ENCODE measurements around the gene PTPN13. TPM values are rescaled to one million over a fixed set of nuclear protein-coding genes. Genes with fewer than 3 reads are reported as not detected.
A peak's percentile ranks its signal among the peaks of the same experiment; 100 is the strongest.

PTPN13 gene
- total RNA-seq, 1 donor from 2014 or later, result 3.2 TPM

DNA sequence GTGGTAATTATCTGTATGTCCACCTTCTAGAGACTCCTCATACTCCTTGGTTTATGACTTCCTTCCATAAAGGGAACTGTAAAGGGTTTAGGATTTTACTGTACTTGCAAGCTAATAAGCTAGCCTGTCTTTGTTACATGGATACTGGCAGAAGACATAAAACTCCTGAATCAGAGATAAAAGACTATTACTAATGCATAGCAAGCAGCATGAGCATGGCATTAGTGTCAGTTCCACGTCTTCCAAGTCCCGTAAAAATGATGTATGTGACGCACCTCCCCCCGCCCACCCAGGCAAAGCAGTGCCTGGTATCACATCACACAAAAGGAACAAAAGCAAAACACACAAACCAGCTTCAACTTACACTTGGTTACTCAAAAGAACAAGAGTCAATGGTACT, 184.1 kb downstream of the PTPN13 start:
- DNase-seq (no peak), ATAC-seq (no peak)
- intact Hi-C loops (cut with micrococcal nuclease), result no loop called here

DNA sequence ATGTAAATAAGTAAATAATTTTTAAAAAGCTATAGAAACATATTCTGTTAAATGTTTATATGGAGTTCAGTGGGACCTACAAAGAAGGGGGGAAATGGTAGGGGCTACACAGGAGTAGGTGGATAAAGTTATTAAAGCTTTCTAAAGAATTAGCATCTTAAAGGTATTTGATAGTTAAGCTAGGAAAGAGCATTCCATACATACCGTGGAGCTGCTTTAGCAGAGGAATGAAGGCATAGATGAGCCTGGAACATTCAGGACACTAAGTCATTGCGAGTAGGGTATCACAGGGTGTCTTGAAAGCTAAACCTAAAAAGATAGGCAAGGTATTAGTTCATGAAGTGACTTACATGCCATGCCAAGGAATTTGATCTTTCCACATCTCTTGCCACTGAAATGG, 194.7 kb downstream of the PTPN13 start:
- ATAC-seq (no peak), DNase-seq (no peak)
- intact Hi-C loops (cut with micrococcal nuclease), result no loop called here

DNA sequence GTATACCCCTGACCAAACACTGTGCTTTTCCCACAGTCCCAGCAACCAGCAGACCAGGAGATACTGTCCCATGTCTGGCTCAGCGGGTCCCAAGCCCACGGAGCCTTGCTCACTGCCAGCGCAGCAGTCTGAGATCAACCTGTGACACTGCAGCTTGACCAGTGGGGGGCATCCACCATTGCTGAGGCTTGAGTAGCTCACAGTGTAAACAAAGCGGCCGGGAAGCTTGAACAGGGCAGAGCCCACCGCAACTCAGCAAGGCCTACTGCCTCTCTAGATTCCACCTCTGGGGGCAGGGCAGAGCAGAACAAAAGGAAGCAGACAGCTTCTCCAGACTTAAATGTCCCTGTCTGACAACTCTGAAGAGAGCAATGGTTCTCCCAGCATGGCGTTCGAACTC, 197.0 kb downstream of the PTPN13 start:
- ATAC-seq, result no peak
- intact Hi-C loops (cut with micrococcal nuclease), result no loop called here
- no peak for DNase-seq

DNA sequence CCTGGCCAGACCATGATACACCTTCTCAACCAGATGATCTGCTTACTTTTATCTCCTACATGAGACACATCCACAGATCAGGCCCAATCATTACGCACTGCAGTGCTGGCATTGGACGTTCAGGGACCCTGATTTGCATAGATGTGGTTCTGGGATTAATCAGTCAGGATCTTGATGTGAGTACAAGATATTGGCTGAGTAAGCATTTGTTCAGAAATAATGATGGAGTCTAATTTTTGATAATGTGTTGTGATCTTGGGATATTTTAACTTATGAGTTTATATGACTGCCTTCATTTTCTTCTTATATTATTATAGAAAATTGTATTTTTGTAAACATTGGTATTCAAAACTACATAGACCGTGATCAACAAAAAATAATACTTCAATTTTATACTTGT, 215.7 kb downstream of the PTPN13 start:
- ATAC-seq, result no peak
- DNase-seq, result no peak
- intact Hi-C loops (cut with micrococcal nuclease), result no loop called here

DNA sequence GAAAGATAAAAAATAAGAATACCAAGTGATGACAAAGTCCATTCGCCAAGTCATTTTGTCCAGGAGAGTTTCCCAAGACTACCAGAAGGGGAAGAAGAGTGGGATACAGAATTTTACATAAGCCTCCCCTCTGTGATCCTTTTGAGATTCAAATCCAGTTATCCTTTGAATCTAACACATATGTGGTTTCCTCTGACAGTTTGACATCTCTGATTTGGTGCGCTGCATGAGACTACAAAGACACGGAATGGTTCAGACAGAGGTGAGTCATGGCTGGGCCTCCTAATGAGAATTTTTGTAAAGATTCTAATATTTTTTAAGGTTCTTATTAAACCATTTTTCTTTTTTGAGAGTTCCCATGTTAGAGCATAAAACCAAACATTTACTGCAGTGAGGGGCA, 216.7 kb downstream of the PTPN13 start:
- no peak for DNase-seq
- intact Hi-C loops (cut with micrococcal nuclease), result no loop called here
- no peak for ATAC-seq

DNA sequence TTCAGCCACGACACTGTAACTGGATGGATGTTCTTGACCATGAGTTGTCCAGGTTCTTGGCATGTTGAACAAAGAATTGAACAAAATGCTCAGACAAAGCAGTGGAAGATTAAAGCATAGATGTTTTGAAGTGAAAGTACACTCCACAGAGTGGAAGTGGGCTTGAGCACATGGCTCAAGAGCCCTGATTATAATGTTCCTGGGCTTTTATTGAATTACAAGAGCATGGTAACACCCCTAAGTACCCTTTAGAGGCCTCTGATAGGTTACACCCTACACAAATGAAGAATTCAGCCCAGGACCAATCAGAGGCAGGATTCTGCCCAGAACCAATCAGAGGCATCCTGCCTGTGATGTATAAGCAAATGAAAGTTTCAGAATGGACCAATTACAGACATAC, 221.5 kb downstream of the PTPN13 start:
- DNase-seq (no peak), ATAC-seq (no peak)
- intact Hi-C loops (cut with micrococcal nuclease), result no loop called here

DNA sequence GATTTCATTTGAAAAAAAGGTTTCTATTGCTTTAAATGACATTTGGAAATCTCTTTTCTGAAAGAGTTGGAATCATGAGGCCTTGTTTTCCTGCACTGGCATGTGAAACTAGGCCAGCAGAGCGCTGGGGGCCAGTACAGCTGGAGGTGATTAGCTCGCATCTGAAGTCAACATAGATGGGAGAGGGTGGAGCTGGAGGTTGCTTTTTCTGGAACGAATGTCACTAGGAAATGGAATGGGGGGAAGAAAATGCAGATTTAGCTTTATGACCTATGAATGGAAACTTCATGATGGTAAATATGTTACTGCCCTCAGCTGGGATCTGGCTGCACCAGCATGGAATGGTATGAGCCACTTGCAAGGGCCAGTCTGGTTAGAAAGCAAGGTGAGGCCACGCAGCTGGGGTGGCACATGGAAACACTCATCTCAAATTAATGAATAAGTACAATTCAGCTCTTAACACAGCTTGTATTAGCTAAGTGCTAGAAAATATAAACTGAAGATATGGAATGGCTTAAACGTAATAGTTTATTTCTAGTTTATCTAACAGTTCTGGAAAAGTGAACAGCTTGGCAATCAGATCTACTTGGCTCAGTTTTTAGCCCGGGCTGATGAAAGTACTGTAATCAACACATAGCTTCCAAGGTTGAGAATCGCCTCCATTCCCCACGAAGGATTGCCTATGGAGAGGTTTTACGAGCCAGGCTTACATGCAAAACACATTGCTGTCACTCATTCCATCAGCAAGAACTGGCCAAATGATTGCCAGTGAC, 222.6 kb downstream of the PTPN13 start:
- intact Hi-C loops (cut with micrococcal nuclease), result no loop called here
- peak; percentile 61 for DNase-seq

DNA sequence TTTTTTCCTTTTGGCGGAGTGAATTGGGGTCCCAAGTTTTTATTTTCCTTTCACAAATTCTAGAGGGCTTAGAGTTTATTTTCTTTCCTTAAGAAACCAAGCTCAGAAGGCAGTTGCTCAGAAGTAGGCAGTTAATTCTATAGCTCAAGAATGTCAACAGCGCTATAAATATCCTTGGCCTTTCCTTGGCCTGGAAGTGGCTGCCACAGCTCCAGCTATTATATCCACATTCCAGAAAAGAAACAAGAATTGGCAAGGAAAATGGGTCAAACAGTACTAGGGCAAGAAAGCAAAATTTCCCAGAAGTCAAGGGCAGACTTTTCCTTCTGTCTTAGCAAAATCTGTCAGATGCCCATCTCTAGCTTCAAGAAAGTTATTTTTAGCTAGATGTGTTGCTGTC, 224.1 kb downstream of the PTPN13 start:
- intact Hi-C loops (cut with micrococcal nuclease), result no loop called here
- ATAC-seq (no peak), DNase-seq (no peak)

More for the DNA sequence above, 222.6 kb downstream of the PTPN13 start:
- peak; percentile 92 for ATAC-seq

DNA sequence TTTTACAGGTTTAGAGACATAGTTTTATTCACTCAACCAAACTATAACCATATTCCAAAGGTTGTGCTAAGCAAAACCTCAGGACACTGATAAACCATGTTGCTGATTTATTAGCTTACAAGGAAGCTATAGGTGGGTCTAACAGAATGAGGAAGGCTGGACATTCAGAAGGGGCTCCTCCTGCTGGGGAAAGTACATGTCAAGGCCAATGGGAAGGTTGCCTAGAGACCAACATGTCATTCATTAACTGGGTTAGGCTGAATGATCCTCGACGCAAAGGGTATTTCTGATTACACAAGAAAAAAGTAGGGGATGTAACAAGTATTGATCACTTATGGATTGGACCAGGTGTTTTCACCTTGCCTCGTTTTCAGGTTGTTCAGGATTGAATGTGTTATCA, 224.7 kb downstream of the PTPN13 start:
- intact Hi-C loops (cut with micrococcal nuclease), result no loop called here
- DNase-seq, result no peak
- ATAC-seq, result no peak

DNA sequence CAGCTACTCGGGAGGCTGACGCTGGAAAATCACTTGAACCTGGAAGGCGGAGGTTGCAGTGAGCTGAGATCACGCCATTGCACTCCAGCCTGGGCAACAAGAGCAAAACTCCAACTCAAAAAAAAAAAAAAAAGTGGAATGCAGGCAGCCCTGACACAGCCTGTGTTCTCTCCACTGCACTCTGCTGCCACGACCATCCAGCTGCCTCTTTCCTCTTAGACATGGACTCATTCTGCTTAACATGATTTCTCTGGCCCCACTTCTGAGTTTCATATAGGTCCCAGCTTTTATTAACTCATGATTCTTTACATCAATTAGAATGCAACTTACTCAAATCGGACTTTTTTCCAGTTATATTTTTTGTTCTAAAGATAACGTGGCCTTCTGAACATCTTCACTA, 225.4 kb downstream of the PTPN13 start:
- DNase-seq (no peak), ATAC-seq (no peak)
- intact Hi-C loops (cut with micrococcal nuclease), result no loop called here

DNA sequence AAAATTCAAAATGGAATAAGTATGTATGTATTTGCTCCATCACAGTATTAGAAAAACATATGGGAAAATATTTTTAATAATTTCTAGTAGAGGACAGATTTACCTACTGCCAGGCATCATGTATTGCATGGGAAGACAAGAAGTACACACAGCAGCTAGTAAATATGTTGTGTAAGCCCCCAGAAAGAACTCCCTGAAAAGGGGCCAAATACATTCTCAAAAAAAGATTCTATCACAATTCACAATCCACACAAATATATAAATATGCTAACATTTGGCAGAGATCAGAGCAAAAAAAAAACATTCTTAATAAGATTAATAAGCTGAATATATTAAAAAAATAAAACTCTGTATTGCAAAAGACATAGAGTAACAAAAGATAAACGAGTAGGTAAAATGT, 227.0 kb downstream of the PTPN13 start:
- DNase-seq (no peak), ATAC-seq (no peak)
- intact Hi-C loops (cut with micrococcal nuclease), result no loop called here

DNA sequence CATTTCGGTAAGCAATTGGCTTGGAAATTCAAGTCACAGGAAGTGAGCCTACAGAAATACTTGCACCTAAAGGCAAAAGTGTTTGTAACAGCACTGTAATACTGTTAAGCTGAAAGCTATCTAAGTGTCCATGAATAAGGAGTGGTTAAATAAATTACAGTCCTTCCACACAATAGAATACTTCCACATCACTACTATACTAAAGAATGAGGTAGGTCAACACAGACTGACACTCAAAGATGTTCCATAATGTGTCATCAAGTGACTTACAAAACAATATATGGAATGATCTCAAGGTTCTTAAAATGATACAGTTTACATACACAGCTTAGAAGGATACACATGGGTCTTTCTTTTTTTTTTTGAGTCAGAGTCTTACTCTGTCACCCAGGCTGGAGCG, 228.0 kb downstream of the PTPN13 start:
- intact Hi-C loops (cut with micrococcal nuclease), result no loop called here
- DNase-seq (no peak), ATAC-seq (no peak)

DNA sequence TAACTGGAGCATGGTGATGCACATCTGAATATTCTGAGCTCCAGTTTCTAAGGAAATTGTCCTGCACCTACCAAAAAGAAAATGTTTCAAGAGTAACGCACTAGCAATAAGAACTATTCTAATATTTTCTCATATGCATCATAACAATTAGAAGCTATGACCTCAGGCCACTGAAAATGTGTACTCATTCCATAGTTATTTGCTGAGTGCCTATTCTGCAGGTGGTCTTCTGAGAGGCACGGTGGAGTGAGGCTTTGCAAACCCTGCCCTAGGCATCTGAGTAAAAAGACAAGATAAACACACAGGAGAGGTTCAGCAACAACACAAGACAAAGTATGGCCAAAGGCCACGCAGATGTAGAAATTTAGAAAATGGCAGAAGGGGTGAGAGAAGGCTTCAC, 231.4 kb downstream of the PTPN13 start:
- intact Hi-C loops (cut with micrococcal nuclease), result no loop called here
- no peak for ATAC-seq
- no peak for DNase-seq

DNA sequence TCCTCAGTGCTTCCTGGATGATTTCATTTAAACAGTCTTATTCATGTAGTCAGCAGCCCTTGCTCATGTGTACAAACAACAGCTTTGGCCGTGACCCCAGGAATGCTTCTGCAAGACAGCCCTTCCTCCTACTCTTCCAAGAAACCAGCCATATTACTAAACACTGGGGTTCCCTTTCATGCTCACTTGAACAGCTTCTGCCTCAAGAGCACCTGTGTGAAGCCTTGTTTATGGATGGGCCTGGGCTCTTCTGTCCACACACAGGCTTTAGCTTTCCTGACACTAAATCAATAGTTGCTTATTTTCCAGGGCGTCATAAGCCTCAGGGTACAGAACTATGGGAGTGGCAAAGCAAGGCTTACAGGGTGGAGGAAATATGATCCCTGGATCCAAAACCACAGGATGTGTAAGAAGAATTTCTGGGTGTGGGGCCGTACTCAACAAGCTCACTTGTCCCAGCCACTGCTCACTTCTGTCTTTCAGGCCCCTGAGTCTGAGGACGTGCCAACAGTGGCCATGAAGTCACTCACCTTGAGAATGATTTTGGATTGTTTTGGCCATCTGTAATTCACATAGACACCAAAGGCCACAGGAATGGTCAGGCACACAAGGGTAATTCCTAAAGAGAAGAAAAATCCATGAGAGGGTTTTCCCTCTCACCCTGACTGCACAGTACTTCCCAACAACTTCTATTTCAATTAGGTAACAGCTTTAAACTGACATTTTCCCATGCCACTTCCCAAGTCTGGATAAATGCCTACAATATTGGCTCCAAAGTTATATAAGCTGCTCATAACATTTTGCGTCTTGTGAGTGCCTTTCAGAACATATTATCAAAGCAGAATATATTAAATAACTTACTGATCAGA, 237.4 kb downstream of the PTPN13 start:
- ATAC-seq (no peak), DNase-seq (no peak)
- intact Hi-C loops (cut with micrococcal nuclease), result no loop called here

DNA sequence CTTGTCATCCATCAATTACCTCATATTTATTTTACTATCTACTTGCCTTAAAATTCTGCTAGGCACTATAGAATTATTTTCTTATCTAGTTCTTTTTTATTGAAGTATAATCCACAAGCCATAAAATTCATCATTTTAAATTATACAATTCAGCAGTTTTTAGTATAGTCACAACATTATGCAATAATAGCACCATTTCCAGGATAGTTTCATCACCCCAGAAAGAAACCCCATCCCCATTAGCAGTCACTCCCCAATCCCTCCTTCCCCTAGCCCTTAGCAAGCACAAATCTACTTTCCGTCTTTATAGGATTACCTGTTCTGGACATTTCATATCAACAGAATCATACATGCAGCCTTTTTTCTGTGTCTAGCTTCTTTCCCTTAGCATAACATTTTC, 239.5 kb downstream of the PTPN13 start:
- ATAC-seq (no peak), DNase-seq (no peak)
- intact Hi-C loops (cut with micrococcal nuclease), result no loop called here

DNA sequence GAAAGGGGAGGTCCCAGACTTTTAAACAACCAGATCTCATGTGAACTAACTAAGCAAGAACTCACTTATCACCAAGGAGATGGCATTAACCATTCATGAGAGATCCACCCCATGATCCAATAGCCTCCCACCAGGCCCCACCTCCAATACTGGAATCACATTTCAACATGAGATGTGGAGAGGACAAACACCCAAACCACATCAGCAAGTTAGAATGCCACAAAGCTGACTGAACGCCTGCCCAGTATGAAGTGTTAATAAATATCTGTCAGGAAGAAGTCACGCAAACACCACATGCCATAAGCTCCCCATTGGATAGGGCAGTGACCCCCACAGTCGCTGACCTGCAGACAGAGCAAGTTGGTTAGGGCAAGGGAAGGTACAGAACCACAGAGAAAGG, 240.8 kb downstream of the PTPN13 start:
- ATAC-seq (no peak), DNase-seq (no peak)
- intact Hi-C loops (cut with micrococcal nuclease), result no loop called here

DNA sequence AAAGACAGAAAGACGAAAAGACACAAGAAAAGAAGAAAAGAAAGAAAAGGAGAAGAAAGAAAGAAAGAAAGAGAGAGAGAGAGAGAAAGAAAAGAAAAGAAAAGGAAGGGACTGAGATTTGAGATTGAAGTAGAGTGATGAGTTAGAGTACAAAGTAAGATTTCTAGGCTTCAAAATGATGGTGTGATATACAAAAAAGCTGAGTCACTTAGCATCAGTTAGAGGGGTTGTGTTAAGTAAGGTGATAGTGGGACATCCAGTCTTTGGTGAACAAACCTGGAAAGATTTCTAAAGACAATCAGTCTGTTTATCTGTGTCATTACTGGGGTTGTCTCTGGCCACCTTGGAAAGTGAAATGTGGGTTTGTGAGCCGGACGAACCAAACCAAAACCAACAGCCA, 241.6 kb downstream of the PTPN13 start:
- DNase-seq, result no peak
- ATAC-seq, result no peak
- intact Hi-C loops (cut with micrococcal nuclease), result no loop called here

DNA sequence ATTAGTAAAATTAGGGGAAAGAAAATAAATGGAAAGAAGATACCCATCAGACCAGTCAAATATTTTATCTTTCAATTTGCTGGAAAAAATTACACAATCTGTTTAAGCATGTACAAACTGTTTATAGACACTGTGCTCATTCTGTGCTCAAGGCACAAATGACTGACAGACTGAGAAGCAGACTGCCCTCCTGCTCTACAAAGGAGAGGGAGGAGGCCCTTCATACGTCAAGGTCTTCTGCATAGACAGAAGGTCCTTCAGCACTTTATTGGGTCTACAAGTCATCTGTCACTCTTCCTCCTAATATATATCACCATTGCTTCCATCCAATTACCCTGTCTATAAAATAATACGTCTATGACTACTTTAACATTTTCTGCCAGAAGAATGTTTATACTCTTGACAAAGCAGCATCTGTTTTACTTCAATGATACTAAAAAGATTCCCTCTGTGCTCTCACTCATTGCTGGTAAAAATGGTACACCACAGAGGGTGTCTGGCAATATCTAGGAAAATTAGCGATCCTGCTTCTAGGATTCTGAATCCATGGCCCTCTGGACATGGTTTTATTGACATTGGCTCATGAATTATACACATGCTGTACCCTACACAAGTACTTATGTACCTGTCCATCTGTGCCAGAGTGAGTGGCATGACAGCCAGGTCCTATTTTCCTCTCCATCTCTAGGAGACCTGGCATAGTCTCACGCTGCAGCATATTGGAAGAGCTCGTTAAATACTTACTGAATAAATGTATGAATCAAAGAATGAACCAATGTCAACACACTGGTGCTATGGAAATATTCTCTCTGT, 243.8 kb downstream of the PTPN13 start:
- no peak for ATAC-seq
- DNase-seq, result no peak
- intact Hi-C loops (cut with micrococcal nuclease), result no loop called here

DNA sequence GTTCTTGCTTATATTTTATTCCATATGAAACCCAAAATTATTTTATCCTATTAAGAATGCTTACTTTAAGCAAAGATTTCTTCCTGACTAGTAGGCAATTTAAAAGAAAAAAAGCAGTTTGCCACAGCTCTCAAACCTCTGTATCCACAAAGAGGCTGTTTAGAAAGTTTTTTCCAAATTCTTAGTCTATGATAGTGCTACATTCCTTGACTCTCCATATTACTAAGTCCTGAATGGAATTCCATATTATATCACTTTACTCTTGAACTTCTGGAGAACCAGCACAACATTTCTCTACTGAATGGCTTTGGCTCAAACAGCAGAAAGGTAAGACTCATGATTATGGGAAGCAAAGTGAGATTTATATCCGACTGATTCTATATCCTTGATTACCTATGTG, 246.7 kb downstream of the PTPN13 start:
- no peak for DNase-seq
- no peak for ATAC-seq
- intact Hi-C loops (cut with micrococcal nuclease), result no loop called here

DNA sequence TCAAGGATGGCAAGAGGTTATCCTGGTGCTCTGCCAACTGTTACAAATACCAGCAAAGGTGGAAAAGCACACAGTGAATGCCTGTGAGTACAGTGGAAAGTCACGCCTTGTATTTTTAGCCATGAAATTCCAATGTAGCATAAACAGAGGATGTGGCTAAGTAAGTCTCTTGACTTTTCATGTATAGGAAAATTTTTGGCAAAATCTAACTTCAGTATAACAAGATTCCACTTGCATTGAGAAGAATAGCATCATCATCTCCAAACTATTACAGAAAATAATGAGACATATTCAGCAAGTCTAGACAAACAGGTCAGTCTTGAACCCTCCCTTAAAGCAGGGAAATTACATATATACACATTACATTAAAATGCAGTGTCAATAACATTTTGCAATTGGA, 247.2 kb downstream of the PTPN13 start:
- ATAC-seq (no peak), DNase-seq (no peak)
- intact Hi-C loops (cut with micrococcal nuclease), result no loop called here

All from left ventricle myocardium superior (tissue), 1 donor.